GM18907 (cell line): ENCODE results near the gene NFYC.

Experiments used
- ATAC-seq: cut with Tn5 transposase; IDR thresholded peaks from one replicate; pipeline ENCODE4 v1.9.1; 2021; ENCODE audit warnings: mild to moderate bottlenecking, moderate library complexity; ENCODE audit not compliant: unreplicated experiment

The NFYC gene

DNA sequence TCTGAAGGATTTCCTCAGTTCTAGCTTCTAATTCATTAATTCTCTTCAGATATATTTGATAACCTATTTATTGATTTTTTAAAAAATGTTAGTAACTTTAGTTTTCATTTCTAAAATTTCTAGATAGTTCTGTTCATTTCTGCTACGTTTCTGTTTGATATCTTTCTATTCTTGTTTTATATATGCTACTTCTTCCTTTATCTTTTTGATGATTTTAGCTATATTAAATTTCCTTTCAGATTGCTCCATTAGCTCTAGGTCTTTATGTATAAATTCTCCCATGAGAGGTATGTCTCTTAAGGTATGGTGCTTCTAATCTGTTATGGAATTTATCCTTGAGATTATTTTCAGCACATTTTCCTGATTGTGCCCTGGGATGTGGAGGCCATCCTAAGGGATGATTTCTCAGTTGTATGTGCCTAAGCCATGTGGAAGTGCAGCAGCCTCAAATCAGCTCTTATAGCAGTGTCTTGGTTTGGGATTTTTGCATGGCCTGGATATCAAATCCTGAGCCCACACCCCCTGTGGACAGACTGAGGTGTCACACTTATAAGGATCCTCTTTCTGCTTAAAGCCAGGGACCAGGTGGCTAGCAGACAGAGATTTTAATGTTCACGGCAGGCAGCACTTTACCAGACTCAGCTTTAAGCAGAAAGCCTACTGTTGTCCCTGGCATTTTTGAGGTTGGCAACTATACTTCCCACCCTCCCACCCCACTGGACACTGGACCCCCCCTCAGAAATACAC, 85.9 kb downstream of the NFYC start:
- ATAC-seq: no peak

DNA sequence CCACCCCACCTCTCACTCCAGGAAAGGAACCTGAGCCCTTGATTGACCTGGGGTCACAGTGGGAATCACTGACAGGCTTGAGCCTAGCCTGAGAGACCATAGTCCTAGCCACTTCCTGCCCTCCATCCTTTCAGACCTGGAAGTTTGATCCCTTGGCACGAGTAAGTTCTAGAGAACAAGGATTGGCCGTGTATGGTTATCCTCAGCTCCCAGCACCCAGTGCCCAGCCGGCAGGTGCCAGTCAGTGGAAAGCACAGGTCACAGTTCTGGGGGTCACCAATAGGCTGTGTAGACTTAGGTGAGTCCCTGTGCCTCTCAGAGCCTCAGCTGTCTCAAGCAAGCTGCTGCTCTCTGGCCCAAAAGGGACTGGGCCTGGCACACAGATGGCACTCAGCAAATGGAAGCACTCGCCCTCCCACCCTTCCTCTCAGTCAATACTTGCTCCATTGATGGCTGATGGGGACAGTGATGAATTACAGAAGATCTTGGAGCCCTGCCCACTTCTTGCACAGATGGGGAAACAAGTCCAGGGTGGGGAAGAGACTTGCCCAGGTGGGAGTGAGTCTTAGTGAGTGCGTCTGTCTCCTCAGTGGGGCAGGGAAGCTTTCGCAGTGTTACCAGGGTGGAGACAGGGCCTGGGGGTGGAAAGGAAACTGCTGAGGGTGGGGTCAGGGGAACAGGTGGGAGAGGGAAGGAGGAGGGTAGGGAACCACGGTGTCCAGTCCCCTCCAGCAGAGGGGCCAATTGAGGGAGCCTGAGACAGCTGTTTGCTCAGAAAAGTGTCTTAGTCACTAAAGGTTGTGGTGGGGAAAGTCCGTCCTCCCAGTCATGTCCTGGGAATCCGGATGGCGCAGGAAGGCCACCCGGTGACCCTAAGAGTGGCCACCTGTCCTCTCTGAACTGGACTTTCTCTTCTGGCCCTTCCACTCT, 89.4 kb downstream of the NFYC start:
- ATAC-seq: no peak

DNA sequence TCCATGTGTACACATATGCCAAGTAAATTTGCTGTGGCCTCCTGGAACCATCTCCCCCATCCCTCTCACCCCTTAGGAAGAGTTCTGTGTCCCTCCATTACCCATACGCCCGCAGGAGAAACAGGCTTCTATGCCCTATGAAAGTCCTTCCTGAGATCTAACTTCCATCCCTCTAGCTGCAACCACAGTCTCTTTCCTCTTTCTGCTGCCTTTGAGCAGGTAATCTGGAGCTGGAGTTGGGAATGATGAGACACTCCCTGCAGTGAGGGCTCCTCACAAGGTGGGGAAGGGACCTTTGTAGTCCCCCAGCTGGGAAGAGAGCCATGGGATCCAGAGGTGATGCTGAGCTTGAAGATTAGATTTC, 90.1 kb downstream of the NFYC start:
- ATAC-seq: no peak

DNA sequence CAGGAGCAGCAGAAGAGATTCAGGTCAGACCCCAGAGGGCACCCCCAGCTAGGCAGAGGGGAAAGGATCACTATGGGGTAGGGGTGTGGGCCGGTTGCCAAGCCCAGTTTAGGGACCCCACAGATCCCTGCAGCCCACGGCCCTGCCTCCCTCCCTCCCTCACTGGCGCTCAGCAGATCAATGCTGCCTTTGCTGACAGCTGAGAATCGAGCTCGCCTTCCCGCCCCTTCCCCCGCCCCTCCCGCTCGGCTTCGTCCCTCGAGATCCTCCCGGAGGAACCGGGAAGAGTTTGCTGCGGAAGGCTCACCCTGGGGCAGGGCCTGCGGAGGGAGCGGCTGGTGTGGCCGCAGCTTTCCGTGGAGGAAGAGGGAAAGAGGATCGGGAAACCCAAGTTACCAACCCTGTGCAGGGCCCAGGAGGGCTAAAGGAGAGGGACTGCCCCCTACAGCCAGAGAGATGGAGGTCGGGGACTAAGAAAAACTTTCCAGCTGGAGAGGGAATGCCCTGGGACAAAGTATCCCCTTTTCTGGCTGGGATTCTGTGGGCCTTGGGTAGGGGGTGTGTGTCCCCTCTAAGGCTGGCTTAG, 91.0 kb downstream of the NFYC start:
- ATAC-seq: no peak

DNA sequence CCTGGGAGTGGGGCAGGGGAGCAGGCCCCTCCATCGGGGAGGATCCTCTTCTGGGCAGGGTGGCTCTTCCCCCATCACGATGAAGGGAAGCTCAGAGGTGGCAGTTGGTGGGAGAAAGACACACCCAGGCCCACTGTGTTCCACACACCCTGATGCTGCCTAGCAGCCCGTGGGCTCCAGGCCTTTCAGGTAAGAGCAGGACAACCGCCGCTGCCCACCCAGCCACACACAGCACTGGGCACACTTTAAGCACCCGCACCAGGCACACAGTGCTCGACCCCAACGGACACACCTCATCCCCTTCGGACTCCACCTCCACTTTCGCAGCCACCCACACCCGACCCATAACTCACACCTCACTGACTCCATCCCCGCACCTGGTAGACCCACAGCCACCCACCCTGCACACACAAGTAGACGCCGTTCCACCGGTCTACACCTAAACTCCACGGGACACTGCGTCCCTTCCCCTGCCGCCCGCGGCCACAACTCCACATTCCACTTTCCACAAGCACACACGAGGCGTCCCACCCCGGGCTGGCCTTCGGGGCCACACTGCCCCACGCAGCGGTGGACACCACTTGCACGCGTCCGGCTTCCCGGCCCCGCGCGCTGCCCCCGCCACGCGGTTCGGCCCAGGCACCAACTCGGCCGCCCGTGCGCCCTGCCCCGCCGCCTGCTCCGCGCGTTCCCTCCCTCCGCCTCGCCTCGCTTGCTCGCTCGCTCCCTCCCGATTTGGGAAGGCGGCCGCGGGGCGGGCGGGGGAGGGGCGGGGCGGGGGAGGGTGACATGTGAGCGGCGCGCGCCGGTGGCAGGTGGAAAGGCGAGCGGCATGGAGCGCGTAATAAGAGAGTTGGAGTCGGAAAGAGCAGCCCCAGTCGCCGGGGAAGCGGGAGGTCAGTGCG, 91.7 kb downstream of the NFYC start, which contains the start of gene KCNQ4:
Gene KCNQ4 (plus strand): TSS at position 787 of the 905 bp plus-strand sequence. CDS start 307 bp downstream, outside the sequence.
- no peak for ATAC-seq

DNA sequence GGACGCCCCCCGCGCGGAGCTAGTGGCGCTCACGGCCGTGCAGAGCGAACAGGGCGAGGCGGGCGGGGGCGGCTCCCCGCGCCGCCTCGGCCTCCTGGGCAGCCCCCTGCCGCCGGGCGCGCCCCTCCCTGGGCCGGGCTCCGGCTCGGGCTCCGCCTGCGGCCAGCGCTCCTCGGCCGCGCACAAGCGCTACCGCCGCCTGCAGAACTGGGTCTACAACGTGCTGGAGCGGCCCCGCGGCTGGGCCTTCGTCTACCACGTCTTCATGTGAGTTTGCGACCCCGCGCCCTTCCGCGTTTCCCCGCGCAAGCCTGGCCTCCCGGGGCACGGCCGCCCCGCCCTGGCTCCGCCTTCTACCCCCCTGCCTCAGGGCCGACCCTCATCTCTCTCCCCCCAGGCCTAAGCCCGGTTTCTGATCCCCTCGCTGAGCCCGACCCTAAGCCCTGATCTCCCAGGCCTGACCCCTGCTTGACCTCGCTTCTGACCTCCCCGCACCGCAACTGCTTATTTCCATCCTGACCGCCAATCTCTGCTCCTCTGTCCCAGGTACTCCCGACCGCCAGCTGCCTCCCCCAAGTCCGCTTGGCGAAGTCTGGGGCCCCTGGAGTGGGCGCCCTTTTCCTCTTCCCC, 92.8 kb downstream of the NFYC start:
- ATAC-seq: no peak

DNA sequence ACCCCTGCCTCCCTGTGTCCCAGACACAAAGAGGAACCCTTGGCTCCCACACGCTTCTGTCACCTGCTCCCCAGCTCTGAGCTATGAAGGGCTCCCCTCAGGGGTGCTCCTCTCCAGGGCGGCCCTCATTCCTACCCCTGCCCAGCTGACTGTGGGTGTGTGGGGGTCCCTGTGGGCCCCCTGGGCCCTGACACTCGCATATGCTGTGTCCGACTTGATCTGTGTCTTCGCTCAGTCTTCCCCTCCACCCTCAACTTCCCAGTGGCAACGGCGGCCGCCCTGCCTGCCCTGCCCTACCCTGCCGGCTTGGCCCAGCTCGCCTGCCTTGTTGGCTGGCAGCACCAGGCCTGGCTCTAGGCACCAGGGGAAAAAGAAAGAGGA, 93.3 kb downstream of the NFYC start:
- no peak for ATAC-seq

DNA sequence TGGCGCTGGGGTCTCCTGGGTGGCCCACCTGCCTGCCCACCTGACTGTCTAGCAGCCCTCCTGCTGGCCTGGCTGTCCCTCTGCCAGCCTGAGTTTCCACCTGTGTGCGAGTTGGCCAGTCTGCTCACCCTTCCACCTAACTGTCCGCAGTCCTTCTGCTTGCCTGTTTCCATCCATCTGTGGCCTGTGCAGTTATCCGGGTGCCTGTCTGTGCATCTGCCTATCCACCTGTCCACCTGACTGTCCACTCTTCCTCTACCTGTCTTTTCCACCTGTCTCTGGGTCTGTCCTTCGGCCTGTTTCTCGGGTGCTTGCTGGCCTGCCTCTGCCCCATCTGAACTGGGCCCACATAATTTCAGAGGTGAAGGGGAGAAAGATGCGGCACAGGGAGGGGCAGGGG, 93.9 kb downstream of the NFYC start:
- no peak for ATAC-seq

DNA sequence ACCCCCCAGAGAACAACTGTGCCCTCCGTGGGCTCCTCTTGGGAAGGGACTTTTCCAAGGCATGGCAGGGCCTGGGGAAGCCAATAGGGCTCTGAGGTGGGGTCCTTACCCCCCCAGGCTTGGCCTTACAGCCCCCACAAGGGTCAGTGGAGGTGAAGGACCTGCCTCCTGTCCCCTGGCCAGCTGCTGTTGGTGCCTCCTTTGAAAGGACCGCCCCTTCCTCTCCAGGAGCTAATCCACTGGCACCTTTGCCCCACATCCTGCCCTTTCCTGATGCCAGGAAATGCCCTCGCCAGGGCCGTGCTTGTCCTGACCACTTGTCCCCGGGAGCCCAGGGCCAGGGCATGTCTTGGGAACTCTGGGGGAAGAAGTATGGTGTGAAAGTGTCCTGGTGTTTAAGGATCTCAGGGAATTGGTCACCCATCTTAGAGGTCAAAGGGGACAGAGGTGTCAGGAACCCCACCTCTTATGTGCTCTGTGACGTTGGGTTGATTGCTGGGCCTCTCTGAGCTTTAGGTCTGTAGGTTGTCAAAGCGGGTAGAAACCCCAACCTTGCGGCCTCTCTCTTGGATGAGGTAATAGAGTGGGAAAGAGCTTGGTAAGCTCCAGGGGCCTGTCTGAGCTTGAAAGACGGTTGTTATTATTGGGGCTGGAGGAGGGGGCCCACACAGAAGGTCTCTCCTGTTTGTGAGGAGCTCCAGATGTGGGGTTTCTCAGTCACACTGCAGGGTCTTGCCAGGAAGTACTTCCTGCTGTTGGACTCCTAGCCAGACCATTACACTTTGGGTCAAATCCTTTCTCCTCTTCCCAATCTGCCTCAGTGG, 94.9 kb downstream of the NFYC start:
- no peak for ATAC-seq

DNA sequence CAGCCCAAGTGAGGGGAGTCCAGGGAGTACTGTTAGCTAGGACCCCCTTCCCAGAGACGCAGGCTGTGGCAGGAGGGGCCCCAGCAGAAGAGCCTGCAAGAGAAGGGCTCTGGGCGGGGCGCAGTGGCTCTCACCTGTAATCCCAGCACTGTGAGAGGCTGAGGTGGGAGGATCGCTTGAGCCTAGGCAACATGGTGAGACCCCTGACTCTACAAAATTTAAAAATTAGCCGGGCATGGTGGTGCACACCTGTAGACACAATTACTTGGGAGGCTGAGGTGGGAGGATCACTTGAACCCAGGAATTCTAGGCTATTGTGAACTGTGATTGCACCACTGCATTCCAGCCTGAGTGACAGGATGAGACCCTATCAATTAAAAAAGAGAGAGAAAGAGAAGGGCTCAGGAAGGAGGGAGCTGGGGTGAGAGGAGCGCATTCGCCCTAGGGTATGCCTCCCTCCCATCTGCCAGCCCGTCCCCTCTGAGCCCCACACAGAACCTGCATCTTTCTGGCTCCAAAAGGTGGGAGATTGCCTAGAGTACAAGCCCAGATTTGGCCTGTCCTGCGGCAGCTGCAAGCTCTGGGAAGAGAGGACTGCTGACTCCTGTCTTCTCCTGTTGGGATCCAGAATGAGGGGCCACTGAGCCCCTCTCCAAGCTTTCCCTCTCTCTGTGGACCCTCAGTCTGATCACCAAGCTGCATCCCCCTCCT, 95.6 kb downstream of the NFYC start:
- ATAC-seq: no peak

DNA sequence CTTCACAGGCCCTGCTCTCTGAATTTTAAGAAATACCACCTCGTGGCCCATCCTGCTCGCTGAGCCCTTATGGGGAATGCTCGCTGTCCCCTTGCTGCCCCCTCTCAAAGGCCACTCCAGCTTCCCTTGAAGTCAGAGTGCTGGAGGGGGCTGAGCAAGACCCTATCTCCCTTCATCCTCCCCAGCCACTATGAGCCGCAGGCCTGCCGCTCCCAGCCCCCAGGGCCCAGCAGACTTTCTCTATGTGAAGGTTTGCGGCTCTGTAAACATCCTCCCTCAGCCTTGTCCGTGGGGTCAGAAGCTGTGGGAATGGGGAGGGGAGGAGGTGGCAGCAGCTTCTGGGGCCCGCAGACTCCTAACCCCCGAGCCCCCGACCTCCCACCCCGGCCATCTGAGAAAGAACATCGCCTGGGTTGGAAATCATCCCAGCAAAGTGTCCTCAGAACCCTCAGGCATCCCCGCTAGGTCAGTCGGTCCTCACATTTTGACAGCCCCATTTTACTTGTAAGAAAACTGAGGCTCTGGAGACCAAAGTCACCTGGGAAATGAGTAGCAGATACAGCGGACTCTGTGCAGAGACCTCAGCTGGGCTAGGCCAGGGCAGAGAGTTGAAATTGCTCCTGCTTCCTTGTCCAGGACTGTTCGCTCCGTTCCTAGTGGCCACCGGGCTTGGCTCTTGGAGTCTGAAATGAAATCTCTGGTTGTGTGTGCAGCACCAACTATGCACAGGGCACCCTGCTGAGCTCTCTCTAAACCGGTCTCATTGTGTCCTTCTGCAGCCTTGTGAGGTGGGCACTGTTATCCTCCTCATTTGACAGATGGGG, 96.4 kb downstream of the NFYC start:
- ATAC-seq: no peak

DNA sequence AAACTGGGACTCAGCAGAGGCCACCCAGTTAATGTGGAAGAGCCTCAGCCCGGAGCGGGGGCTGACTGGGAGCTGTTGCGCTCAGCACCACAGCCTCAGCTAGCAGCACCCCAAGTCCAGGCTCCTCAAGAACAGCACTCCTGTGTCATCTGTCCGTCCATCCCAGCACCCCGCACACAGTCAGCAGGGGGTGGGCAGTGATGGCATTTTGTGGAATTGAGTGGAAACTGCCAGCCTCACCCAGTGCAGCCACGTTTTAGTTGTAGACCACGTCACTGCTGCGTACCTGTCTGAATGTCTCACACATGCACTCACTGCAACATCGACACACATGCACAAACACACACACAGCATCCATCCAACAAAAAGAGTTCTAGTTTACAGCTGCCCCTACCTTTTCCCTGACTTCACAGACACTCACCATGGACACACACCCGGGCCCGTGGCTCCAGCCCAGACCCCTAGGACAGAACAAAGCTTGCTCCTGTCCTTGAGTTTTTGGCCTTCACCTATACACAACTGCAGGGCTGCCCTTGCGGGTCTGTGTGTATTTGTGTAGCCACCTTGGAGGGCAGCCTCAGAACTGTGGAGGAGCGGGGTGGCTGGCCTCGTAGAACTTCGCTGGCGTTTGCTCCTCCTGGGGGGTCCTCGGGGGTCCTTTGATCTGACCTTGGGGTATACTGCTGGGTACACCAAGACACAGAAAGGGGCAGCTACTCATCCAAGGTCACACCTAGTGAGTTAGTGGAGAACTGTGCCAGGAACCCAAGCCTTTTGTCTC, 97.2 kb downstream of the NFYC start:
- ATAC-seq: no peak

DNA sequence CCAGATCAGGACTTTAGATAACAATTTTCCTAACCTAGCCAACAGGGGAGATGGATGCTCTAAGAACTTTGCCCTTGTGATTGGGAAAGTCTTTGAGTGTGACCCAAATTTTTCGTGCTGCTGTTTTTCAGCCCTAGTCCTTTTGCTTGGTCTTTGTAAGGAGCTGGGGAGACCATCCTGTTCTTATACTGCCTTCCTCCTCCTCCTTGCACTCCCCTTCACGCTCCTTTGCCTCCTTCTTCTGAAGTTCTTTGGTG, 97.8 kb downstream of the NFYC start:
- ATAC-seq: no peak

DNA sequence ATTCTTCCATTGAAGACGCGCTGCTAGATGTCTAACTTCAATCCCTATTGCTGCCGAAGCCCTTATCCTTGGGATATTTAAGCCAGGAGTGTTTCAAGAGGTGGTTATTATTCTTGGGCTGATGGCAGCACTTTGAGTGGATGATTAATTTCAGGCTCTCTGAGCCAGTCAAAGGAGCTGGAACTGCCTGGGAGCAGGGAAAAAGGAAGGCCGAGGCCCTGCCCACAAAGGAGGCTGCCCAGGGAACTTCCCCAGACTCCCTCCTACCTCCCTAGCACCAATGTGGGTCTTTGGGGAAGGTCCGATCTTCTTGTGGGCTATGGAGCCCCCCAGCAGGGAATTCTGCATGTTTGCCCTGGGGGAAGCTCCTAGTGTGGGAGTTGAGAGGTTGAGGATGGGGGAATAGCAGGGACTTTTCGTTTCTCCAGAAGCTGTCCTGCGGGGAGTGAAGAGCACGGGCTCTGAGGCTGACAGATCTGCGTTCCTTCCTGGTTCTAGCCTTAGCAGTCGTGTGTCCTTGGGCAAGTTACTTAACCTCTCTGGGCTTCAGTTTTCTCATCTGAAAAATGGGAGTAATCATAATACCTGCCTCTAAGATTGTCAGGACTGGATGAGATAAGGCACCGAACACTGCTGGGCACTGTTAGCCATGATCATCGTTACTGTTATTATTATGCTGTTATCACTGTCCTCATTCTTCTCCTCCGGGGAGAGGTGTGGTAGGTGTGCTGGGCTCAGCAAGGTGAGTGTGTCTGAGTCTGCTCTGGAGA, 98.3 kb downstream of the NFYC start:
- no peak for ATAC-seq

DNA sequence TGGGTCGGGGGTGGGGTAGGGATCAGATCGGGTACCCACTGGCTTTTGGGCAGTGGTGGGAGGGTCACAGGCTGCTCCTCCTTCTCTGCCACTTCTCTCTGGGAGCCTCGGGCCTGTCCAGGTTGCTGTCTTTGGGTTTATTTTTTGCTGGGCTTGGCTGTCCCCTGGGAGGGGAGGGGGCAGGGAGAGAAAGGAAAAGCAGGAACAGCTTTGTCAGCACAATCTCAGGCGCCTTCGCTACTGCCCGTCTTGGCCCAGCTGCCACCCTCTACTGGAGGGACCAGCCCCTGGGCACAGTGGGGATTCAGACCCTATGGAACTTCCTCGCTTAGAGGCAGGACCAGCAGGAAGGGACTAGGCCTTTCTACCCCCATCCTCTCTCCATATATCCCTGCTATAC, 100.5 kb downstream of the NFYC start:
- no peak for ATAC-seq

DNA sequence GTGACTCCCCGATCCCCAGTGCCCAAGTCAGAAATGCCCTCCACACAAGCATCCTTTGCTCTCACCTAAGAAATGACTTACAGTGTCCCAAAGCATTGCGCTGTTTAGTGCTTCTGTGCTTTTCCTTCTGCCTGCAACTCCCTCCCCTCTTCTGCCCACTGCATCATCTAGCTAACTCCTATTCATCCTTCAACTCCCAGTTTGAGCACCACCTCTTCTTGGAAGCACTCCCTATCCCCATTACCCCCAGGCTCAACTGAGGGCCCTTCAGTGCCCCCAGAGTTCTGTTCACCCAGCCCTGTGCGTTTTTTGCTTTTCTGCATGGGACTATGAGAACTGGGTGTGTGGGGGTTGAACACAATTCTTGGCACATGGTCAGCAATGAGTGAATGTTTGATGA, 102.1 kb downstream of the NFYC start:
- ATAC-seq: no peak

DNA sequence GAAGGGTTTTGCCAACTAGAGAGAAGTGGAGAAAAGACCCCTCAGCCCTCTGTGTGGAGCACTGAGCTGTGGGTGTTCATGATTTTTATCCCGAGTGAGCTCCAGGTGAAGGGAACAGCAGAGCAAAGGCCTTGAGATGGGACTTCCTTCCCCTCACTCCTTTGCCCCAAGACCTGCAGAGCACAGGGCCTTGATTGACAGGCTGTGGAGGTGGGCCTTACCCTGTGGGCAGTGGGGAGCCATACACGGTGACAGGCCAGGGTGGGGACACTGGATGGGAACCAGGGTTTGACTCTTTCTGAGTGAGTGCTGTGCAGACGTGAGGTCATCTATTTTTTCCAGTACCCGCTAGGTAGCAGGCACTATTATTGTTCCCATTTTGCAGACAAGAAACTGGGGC, 102.5 kb downstream of the NFYC start:
- ATAC-seq: no peak
